ENCODE measurements around the gene ANKRD52.

The ANKRD52 gene

DNA sequence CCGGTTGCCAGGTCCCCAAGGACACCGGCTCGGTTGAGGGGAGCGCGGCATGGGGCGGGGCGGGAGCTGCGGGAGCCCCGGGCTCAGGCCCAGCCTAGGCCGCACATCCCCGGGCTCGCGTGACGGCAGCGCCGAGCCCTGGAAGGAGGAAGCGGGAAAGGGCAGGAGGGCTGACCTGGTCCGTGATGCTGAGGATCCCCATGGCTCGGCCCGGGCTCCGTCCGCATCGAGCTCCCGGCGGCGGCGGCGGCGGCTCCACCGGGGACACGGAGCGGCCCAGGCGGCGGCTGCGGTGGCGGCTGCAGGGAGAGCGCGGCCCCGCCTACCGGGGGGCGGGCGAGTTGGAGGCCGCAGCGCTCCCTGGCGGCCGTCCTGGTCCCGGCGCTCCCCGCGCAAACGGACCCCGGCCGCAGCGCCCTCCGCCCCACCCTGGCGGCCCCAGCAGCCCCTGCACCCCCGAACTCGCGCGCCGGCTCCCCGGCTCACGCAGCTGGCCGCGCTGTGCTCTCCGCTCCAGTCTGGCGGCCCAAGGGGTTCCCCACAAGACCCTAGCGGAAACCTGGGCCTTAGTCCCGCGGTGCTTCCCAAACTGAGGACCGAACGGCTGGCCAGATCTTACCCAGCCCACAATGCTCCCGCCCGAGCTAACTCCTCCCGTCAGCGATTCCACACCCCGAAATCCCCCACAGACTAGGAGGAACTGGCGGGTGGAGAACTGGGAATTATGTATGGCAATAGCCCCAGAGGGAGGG lies at the start of gene ANKRD52:
Gene ANKRD52 (minus strand): TSS at position 317 of the 752 bp plus-strand sequence. CDS start 115 bp downstream, at position 202.
- peak within 1 kb of the TSS; percentile 83 for H3K27ac ChIP-seq (ENCODE audit: low read length)

DNA sequence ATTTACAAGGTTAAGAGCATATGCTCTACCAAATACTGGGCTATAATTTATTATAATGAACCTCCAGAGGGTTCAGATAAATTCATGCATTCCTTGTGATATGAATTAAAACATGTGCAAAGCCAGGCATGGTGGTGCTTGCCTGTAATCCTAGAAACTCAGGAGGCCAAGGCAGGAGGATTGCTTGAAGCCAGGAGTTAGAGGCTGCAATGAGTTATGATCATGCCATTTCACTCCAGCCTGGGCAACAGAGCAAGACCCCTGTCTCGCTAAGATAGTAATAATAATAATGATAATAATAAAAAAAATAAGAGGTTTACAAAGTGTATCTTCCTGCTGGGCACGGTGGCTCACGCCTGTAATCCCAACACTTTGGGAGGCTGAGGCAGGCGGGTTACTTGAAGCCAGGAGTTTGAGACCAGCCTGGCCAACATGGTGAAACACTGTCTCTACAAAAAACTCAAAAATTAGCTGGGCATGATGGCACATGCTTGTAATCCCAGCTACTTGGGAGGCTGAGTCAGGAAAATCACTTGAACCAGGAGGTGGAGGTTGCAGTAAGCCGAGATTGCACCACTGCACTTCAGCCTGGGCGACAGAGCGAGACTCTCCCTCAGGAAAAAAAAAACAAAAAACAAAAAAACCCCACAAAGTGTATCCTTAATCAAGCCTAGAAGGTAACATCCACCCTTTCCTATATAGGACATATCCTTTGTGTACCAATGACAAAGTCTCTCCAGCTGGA lies 49.2 kb upstream of the ANKRD52 start:
- peaks cover 0 to under 1% of the 10 kb centered on the region in 2 donors for H3K4me1 ChIP-seq (ENCODE audit: control insufficient read depth in 1 of 2, insufficient read depth in 2 of 2, low read length in 2 of 2)
- no peak overlapping the region for H3K27ac ChIP-seq (ENCODE audit: low read length)
- no peaks in the 10 kb centered on the region for H3K9me3 ChIP-seq (ENCODE audit: control insufficient read depth in 1 of 2, low read length in 2 of 2)
- H3K36me3 ChIP-seq (ENCODE audit: control insufficient read depth in 1 of 2, insufficient read depth in 2 of 2, low read length in 2 of 2), result peaks cover 18 to 32% of the 10 kb centered on the region in 2 donors
- no peak overlapping the region for H3K4me3 ChIP-seq (ENCODE audit: low read depth in 1 of 2, low read length in 2 of 2)
- H3K27me3 ChIP-seq (ENCODE audit: low read depth, low read length), result no peaks in the 10 kb centered on the region

More for the DNA sequence above, at the start of gene ANKRD52:
- H3K4me1 ChIP-seq (ENCODE audit: control insufficient read depth in 1 of 2, insufficient read depth in 2 of 2, low read length in 2 of 2), result peaks cover 12 to 22% of the 10 kb centered on the region in 2 donors
- H3K9me3 ChIP-seq (ENCODE audit: control insufficient read depth in 1 of 2, low read length in 2 of 2), result no peaks in the 10 kb centered on the region
- H3K4me3 ChIP-seq (ENCODE audit: low read depth in 1 of 2, low read length in 2 of 2), result peak within 1 kb of the TSS; percentile 83 to 91
- H3K27me3 ChIP-seq (ENCODE audit: low read depth, low read length), result no peaks in the 10 kb centered on the region
- peaks cover 18 to 26% of the 10 kb centered on the region in 2 donors for H3K36me3 ChIP-seq (ENCODE audit: control insufficient read depth in 1 of 2, insufficient read depth in 2 of 2, low read length in 2 of 2)

DNA sequence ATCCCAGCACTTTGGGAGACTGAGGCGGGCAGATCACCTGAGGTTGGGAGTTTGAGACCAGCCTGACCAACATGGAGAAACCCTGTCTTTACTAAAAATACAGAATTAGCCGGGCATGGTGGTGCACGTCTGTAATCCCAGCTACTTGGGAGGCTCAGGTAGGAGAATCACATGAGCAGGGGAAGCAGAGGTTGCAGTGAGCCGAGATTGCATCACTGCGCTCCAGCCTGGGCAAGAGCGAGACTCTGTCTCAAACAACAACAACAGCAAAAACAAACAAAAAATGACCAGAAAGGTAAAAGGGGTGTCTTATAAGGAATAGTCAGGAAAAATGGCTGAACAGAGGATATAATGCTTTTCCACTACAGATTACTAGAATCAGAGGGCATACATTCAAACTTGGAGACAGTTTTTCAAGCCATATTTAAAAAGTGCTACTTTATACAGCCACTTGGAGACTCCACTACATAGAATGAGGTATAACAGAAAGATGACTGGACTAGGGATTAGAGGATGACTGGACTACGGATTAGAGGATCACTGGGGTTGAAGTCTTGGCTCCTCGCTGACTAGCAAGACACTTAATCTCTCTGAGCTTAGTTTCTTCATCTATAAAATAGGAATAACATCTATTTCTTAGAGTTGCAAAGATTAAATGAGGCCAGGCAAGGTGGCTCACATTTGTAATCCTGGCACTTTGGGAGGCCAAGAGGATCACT lies 46.8 kb upstream of the ANKRD52 start:
- no peak overlapping the region for H3K4me3 ChIP-seq (ENCODE audit: low read depth in 1 of 2, low read length in 2 of 2)
- peaks cover 6 to 20% of the 10 kb centered on the region in 2 donors for H3K4me1 ChIP-seq (ENCODE audit: control insufficient read depth in 1 of 2, insufficient read depth in 2 of 2, low read length in 2 of 2)
- H3K36me3 ChIP-seq (ENCODE audit: control insufficient read depth in 1 of 2, insufficient read depth in 2 of 2, low read length in 2 of 2), result peaks cover 7 to 20% of the 10 kb centered on the region in 2 donors
- H3K9me3 ChIP-seq (ENCODE audit: control insufficient read depth in 1 of 2, low read length in 2 of 2), result no peaks in the 10 kb centered on the region
- no peak overlapping the region for H3K27ac ChIP-seq (ENCODE audit: low read length)
- H3K27me3 ChIP-seq (ENCODE audit: low read depth, low read length), result no peaks in the 10 kb centered on the region

DNA sequence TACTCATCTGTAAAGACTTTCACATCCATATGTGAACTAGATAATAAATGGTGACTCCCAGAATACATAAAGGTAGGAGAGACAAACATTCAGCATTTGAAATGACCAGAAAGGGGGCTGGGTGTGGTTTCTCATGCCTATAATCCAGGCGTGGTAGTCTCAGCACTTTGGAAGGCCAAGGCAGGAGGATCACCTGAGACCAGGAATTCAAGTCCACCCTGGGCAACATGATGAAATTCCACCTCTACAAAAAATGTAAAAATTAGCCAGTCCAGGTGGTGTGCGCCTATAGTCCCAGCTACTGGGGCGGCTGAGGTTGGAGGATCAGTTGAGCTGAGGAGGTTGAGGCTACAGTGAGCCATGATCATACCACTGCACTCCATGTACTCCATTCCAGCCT lies 46.1 kb upstream of the ANKRD52 start:
- H3K4me1 ChIP-seq (ENCODE audit: control insufficient read depth in 1 of 2, insufficient read depth in 2 of 2, low read length in 2 of 2), result peaks cover 8 to 23% of the 10 kb centered on the region in 2 donors
- peaks cover 2 to 15% of the 10 kb centered on the region in 2 donors for H3K36me3 ChIP-seq (ENCODE audit: control insufficient read depth in 1 of 2, insufficient read depth in 2 of 2, low read length in 2 of 2)
- H3K4me3 ChIP-seq (ENCODE audit: low read depth in 1 of 2, low read length in 2 of 2), result no peak overlapping the region
- no peaks in the 10 kb centered on the region for H3K27me3 ChIP-seq (ENCODE audit: low read depth, low read length)
- H3K27ac ChIP-seq (ENCODE audit: low read length), result no peak overlapping the region
- H3K9me3 ChIP-seq (ENCODE audit: control insufficient read depth in 1 of 2, low read length in 2 of 2), result no peaks in the 10 kb centered on the region

DNA sequence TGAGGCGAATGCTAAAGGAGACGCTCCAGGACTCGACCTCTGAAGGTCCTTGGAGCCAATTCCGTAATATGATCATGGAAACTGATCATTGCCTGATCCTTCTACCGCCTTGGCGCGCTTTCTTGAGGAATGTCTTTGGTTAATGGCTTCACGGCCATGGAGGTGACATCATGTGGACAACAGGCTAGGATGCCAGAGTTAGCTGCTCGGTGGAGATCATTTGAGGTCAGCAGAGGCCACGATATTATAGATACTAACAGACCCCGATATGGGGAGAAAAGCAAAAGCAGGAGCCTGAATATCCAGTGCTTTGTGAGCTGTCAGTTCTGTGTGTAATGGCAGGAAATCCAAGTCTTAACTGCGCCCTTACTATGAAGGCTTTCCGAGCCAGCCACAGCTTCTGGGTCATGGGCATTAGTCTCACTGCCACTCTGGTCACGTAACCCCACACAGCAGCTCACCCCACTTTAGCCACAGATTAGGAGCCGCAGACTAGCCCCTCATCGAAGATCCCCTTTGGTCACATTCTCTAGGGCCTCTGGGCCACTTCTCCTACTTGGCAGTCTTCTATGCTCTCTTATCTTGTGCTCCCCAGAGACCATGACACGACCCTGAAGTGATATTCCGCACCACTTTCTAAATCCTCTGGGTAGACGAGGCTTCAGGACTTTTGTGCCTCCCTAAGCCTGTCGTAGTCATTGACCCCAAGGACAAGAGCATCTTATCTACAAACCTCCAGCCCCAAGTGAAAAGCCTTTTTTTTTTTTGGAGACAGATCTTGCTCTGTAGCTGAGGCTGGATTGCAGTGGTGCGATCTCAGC lies 42.7 kb upstream of the ANKRD52 start:
- H3K4me1 ChIP-seq (ENCODE audit: control insufficient read depth in 1 of 2, insufficient read depth in 2 of 2, low read length in 2 of 2), result peaks cover 13 to 56% of the 10 kb centered on the region in 2 donors
- H3K9me3 ChIP-seq (ENCODE audit: control insufficient read depth in 1 of 2, low read length in 2 of 2), result no peaks in the 10 kb centered on the region
- peak overlapping the region; percentile 90 to 97 for H3K4me3 ChIP-seq (ENCODE audit: low read depth in 1 of 2, low read length in 2 of 2)

DNA sequence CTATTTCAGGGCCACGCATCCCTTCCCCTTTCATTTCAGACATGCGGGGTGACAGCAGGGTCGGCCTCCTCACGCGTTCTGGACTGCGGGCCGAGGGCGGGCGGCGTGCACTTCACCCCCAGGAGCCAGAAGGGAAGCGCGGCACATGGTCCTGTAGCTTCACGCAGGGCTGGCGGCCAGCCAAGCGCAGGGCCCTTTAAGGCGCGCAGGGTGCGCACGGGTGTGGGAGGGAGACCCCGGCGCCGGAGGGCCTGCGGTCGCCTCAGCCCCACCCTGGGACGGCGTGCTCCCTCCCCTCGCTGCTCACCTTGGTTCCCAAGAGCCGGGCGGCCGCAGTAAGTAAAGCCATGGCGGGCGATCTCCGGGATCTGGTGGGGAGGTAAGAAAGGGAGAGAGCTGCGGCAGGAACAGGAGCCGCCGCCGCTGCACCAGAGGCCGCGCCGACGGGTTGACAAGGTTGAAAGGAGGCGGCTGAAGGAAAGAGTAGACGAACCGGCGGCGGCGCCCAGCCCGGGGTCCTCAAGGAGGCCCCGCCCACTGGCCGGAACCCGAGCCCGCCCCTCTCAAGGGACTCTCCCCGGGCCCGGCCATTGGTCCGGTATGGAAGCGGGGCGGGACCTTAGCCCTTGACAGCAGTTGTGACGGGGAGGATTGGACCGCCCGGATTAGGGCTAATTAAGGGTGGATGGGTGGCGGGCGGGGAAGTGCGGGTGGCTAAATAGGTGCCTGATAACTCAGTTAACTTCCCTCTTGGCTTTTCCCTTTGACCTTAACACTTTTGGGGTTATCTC lies 41.9 kb upstream of the ANKRD52 start, which contains the start of gene CS:
Gene CS (minus strand): TSS at position 478 of the 791 bp plus-strand sequence. CDS start 129 bp downstream, at position 349.
- Histone ChIP-seq H3K4me3 (ENCODE audit: low read depth in 1 of 2, low read length in 2 of 2) (peak within 1 kb of the TSS; percentile 90 to 97), H3K9me3 (ENCODE audit: control insufficient read depth in 1 of 2, low read length in 2 of 2) (no peaks in the 10 kb centered on the region), H3K36me3 (ENCODE audit: control insufficient read depth in 1 of 2, insufficient read depth in 2 of 2, low read length in 2 of 2) (peaks cover 0 to 3% of the 10 kb centered on the region in 2 donors), H3K27me3 (ENCODE audit: low read depth, low read length) (no peaks in the 10 kb centered on the region), H3K4me1 (ENCODE audit: control insufficient read depth in 1 of 2, insufficient read depth in 2 of 2, low read length in 2 of 2) (peaks cover 13 to 56% of the 10 kb centered on the region in 2 donors), H3K27ac (ENCODE audit: low read length) (peak within 1 kb of the TSS; percentile 98)

More for the DNA sequence above, 42.7 kb upstream of the ANKRD52 start:
- Histone ChIP-seq H3K27me3 (ENCODE audit: low read depth, low read length) (no peaks in the 10 kb centered on the region), H3K27ac (ENCODE audit: low read length) (peak overlapping the region; percentile 98), H3K36me3 (ENCODE audit: control insufficient read depth in 1 of 2, insufficient read depth in 2 of 2, low read length in 2 of 2) (peaks cover 0 to 3% of the 10 kb centered on the region in 2 donors)

DNA sequence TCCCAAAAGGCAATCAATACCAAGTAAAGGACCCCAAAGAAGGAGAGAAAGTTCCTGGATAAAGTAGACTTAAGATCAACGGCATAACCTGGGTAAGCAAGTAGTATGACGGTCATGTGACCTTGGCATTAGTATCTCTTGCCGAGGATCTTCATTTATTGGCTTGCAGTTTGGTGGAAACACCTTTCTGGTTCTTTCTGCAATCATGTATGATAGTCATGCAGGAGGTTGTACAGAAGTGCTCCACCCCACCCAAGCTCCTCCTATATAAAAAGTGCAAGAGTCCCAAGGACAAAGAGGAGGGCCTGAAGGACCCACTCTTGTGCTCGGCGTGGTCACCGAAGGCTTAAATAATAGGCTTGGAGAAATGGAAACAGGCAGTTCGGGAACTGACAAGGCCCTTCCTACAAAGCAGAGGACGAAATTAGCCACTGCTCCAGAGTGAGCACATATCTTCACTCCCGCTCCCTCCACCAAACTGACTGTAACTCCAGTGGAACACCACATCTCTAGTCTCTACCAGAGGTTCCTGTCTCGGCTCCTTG lies 41.2 kb upstream of the ANKRD52 start:
- peak overlapping the region; percentile 90 to 97 for H3K4me3 ChIP-seq (ENCODE audit: low read depth in 1 of 2, low read length in 2 of 2)
- peaks cover 13 to 56% of the 10 kb centered on the region in 2 donors for H3K4me1 ChIP-seq (ENCODE audit: control insufficient read depth in 1 of 2, insufficient read depth in 2 of 2, low read length in 2 of 2)
- peaks cover 0 to 3% of the 10 kb centered on the region in 2 donors for H3K36me3 ChIP-seq (ENCODE audit: control insufficient read depth in 1 of 2, insufficient read depth in 2 of 2, low read length in 2 of 2)
- no peaks in the 10 kb centered on the region for H3K9me3 ChIP-seq (ENCODE audit: control insufficient read depth in 1 of 2, low read length in 2 of 2)
- no peaks in the 10 kb centered on the region for H3K27me3 ChIP-seq (ENCODE audit: low read depth, low read length)
- H3K27ac ChIP-seq (ENCODE audit: low read length), result peak overlapping the region; percentile 87

DNA sequence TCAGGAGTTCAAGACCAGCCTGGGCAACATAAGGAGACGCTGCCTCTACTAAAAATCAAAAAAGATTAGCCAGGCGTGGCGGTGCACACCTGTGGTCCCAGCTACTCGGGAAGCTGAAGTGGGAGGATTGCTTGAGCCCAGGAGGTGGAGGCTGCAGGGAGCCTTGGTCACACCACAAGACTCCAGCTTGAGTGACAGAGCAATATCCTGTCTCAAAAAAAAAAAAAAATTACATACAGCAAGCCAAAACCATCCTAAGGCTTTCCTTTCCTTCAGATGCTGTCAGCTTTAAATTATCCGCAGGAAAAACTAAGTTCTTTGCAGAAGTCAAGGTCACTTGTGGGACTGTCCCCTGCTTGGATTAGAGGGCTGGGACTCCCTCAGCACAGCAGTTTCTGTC lies 40.6 kb upstream of the ANKRD52 start:
- H3K27ac ChIP-seq (ENCODE audit: low read length), result peak overlapping the region; percentile 87
- peaks cover 0 to 3% of the 10 kb centered on the region in 2 donors for H3K36me3 ChIP-seq (ENCODE audit: control insufficient read depth in 1 of 2, insufficient read depth in 2 of 2, low read length in 2 of 2)
- peaks cover 15 to 56% of the 10 kb centered on the region in 2 donors for H3K4me1 ChIP-seq (ENCODE audit: control insufficient read depth in 1 of 2, insufficient read depth in 2 of 2, low read length in 2 of 2)
- no peaks in the 10 kb centered on the region for H3K9me3 ChIP-seq (ENCODE audit: control insufficient read depth in 1 of 2, low read length in 2 of 2)
- H3K27me3 ChIP-seq (ENCODE audit: low read depth, low read length), result no peaks in the 10 kb centered on the region
- peak overlapping the region; percentile 90 to 97 for H3K4me3 ChIP-seq (ENCODE audit: low read depth in 1 of 2, low read length in 2 of 2)

DNA sequence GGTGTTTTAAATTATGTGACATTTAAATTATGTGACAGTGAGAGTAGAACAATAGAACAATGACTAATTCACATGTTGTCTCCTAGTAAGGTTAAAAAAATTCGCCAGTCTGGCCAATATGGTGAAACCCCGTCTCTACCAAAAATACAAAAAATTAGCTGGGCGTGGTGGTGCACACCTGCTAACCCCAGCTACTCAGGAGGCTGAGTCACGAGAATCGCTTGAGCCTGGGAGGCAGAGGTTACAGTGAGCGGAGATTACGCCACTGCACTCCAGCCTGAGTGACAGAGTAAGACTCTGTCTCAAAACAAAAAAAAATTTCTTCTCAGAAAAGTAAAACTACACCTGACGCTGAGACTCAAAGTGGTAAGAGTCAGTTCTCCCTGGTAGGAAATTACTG lies 39.2 kb upstream of the ANKRD52 start:
- Histone ChIP-seq H3K27me3 (ENCODE audit: low read depth, low read length) (no peaks in the 10 kb centered on the region), H3K36me3 (ENCODE audit: control insufficient read depth in 1 of 2, insufficient read depth in 2 of 2, low read length in 2 of 2) (peaks cover 0 to 3% of the 10 kb centered on the region in 2 donors), H3K4me1 (ENCODE audit: control insufficient read depth in 1 of 2, insufficient read depth in 2 of 2, low read length in 2 of 2) (peaks cover 17 to 55% of the 10 kb centered on the region in 2 donors), H3K9me3 (ENCODE audit: control insufficient read depth in 1 of 2, low read length in 2 of 2) (no peaks in the 10 kb centered on the region), H3K4me3 (ENCODE audit: low read depth in 1 of 2, low read length in 2 of 2) (no peak overlapping the region), H3K27ac (ENCODE audit: low read length) (no peak overlapping the region)

Data from muscle layer of duodenum (tissue), 2 donors.